ENCODE measurements around the gene PRKCA.

PRKCA gene

DNA sequence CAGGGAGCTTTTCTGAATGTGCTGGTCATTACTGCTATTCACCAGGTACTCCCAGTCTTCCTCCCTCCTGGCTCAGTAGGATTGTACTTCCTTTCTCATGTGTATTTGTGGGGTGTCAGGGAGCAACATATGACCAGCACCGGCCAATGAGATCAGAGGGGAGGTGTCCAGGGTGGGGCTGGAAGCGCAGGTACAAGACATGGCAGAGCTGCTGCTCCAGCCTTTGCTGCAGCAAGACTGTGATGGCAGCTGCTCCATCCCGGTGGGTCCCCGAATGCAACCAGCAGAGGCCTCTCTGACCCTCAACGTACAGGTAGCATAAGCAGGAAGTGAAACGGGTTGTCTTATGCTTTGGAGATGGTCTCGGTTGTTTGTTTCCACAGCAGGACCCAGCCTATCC, 478.7 kb downstream of the PRKCA start:
- Histone ChIP-seq H3K36me3 (ENCODE audit: insufficient read depth, low read length) (peaks cover 6% of the 10 kb centered on the region; the same call in 1 of the 2 replicates), H2AFZ (ENCODE audit: low read length, unreplicated experiment) (no peak overlapping the region), H3K27me3 (ENCODE audit: insufficient read depth, low read length) (no peaks in the 10 kb centered on the region), H3K27ac (ENCODE audit: low read depth, low read length) (no peak overlapping the region), H3K4me3 (ENCODE audit: low read depth, low read length) (no peak overlapping the region), H3K79me2 (ENCODE audit: control insufficient read depth, insufficient read depth, low read length, unreplicated experiment) (no peaks in the 10 kb centered on the region), H3K4me1 (ENCODE audit: control insufficient read depth, insufficient read depth, low read length, unreplicated experiment) (no peaks in the 10 kb centered on the region)

DNA sequence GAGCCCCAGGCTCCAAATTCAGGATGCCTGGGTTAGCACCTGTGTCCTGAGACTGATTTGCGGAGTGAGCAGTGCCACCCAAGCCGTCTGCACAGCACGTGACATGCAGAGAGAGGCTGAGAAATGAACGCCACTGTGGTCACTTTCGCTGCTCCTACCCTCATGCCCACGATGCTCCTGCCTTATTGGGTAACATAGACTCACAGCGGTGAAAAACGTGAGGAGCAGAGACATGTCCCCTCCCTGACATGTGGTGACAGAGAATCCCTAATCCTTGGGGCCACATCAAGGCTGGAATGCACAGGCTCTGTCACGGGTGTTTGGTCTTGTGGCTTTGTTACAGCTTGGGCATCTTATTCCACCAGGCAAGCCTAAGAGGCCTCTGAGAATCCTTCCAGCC, 480.4 kb downstream of the PRKCA start:
- no peaks in the 10 kb centered on the region for H3K79me2 ChIP-seq (ENCODE audit: control insufficient read depth, insufficient read depth, low read length, unreplicated experiment)
- H3K27ac ChIP-seq (ENCODE audit: low read depth, low read length): no peak overlapping the region
- no peak overlapping the region for H2AFZ ChIP-seq (ENCODE audit: low read length, unreplicated experiment)
- no peaks in the 10 kb centered on the region for H3K27me3 ChIP-seq (ENCODE audit: insufficient read depth, low read length)
- H3K4me1 ChIP-seq (ENCODE audit: control insufficient read depth, insufficient read depth, low read length, unreplicated experiment): no peaks in the 10 kb centered on the region
- no peak overlapping the region for H3K4me3 ChIP-seq (ENCODE audit: low read depth, low read length)
- H3K36me3 ChIP-seq (ENCODE audit: insufficient read depth, low read length): peaks cover 17% of the 10 kb centered on the region; the same call in 1 of the 2 replicates

DNA sequence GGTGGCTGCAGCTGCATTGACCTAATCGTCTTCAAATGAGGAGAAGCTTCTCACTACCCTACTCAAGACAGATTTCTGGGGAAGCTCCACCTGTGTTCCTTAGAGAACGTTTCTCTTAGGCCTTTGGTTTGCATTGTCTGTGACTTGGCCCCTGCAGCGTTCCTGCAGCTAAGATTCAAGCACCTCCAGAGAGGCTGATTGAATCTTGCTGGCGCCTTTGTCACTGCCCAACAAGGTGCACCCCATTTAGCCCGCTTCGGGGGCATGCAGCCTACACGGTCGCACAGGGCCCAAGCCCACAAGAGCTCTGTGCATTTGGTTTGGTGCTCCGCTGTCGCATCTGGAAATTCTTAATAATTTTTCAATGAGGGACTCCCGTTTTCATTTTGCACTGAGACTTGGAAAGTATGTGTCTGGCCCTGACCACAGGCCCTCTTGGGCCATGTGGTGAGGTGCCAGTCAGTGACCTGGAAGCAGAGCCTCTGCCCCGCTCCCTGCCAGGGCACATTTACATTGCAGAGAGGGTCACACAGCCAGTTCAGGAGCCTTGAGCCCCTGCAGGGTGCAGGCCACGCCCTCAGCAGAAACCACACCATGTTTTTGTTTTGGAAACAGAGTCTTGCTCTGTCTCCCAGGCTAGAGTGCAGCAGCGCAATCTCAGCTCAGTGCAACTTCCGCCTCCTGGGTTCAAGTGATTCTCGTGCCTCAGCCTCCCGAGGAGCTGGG, 481.4 kb downstream of the PRKCA start:
- Histone ChIP-seq H3K27ac (ENCODE audit: low read depth, low read length) (no peak overlapping the region), H3K79me2 (ENCODE audit: control insufficient read depth, insufficient read depth, low read length, unreplicated experiment) (no peaks in the 10 kb centered on the region), H3K36me3 (ENCODE audit: insufficient read depth, low read length) (peaks cover 16% of the 10 kb centered on the region; the same call in 1 of the 2 replicates), H3K27me3 (ENCODE audit: insufficient read depth, low read length) (no peaks in the 10 kb centered on the region), H3K4me3 (ENCODE audit: low read depth, low read length) (no peak overlapping the region), H2AFZ (ENCODE audit: low read length, unreplicated experiment) (no peak overlapping the region), H3K4me1 (ENCODE audit: control insufficient read depth, insufficient read depth, low read length, unreplicated experiment) (no peaks in the 10 kb centered on the region)

DNA sequence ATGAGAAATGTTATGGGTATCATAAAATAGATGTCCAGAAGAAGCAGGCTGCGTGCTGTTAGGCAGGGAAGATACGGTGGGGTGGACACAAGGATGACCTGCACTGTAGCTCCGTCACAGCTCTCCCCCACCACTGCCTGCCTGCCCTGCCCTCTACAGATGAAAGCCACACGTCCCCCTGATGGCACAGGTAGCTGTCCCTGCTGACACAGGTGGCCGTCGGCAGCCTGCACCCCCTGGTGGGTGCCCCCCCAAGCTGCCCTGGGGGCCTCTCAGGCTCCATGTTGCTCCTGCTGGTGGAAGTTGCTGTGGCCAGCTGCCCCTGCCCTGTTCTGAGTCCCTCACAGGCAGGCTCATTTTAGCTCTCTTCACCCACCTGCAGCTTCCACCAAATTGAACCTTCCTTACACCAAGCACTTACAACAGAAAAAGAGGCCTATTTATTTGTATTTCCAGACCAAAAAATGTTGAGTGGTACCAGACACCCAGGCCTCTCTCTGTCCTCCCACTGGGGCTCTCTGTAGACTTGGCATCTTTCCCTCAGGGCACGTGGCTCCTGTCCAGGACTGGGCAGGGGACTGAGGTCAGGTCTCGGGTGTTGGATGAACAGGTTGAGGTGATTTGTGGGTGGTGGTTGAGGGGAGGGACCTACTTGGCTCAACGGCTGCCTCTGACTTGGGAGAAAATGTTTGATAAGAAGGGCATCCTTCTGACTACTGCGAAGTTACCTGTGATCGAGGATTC, 482.4 kb downstream of the PRKCA start:
- Histone ChIP-seq H3K36me3 (ENCODE audit: insufficient read depth, low read length) (peaks cover 15% of the 10 kb centered on the region; the same call in 1 of the 2 replicates), H3K4me1 (ENCODE audit: control insufficient read depth, insufficient read depth, low read length, unreplicated experiment) (no peaks in the 10 kb centered on the region)

DNA sequence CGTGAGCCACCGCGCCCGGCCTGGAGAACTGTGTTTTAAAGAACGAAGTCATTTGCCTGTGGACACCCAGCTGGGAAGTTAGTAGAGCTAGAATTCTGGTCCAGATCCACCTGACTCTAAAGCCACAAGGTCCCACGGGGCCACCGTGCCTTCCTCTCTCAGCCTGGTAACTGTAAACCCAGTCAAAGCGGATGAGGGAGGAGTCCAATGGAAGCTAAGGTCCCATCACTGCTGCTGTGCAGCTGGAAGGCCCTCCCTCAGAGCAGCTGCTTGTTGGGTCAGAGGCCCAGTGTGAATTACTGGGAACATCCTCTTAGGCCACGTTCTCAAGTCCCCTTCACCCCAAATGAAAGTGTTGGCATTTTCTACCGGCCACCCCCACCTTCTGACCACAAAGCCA, 483.7 kb downstream of the PRKCA start:
- Histone ChIP-seq H3K79me2 (ENCODE audit: control insufficient read depth, insufficient read depth, low read length, unreplicated experiment) (no peaks in the 10 kb centered on the region), H3K27me3 (ENCODE audit: insufficient read depth, low read length) (no peaks in the 10 kb centered on the region), H3K4me1 (ENCODE audit: control insufficient read depth, insufficient read depth, low read length, unreplicated experiment) (no peaks in the 10 kb centered on the region), H3K4me3 (ENCODE audit: low read depth, low read length) (no peak overlapping the region), H2AFZ (ENCODE audit: low read length, unreplicated experiment) (no peak overlapping the region), H3K27ac (ENCODE audit: low read depth, low read length) (no peak overlapping the region), H3K36me3 (ENCODE audit: insufficient read depth, low read length) (peaks cover 16% of the 10 kb centered on the region; the same call in 1 of the 2 replicates)

More for the DNA sequence above, 482.4 kb downstream of the PRKCA start:
- no peaks in the 10 kb centered on the region for H3K79me2 ChIP-seq (ENCODE audit: control insufficient read depth, insufficient read depth, low read length, unreplicated experiment)
- H3K27me3 ChIP-seq (ENCODE audit: insufficient read depth, low read length): no peaks in the 10 kb centered on the region
- H3K27ac ChIP-seq (ENCODE audit: low read depth, low read length): no peak overlapping the region
- H2AFZ ChIP-seq (ENCODE audit: low read length, unreplicated experiment): no peak overlapping the region
- H3K4me3 ChIP-seq (ENCODE audit: low read depth, low read length): no peak overlapping the region

DNA sequence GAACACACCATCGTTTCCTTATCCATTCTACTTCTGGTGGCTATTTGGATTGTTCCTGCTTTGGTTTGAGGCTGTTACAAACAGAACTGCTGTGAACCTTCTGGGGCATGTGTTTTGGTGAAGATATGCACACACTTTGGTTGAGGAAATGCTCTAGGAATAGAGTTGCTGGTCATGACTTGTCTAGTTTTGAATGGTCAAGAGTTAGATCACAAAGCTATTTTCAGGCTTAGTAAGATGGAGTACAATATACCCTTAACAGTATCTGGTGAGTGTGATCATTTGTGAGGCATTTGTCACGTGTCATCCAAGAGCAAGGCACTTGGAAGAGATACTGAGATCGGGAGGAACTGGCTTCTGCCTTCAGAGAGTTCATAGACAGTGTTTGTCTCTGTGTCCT, 485.5 kb downstream of the PRKCA start:
- H3K4me1 ChIP-seq (ENCODE audit: control insufficient read depth, insufficient read depth, low read length, unreplicated experiment): no peaks in the 10 kb centered on the region
- H3K79me2 ChIP-seq (ENCODE audit: control insufficient read depth, insufficient read depth, low read length, unreplicated experiment): no peaks in the 10 kb centered on the region
- H3K4me3 ChIP-seq (ENCODE audit: low read depth, low read length): no peak overlapping the region
- no peak overlapping the region for H3K27ac ChIP-seq (ENCODE audit: low read depth, low read length)
- H3K36me3 ChIP-seq (ENCODE audit: insufficient read depth, low read length): peaks cover 21% of the 10 kb centered on the region; the same call in 1 of the 2 replicates
- H3K27me3 ChIP-seq (ENCODE audit: insufficient read depth, low read length): no peaks in the 10 kb centered on the region
- H2AFZ ChIP-seq (ENCODE audit: low read length, unreplicated experiment): no peak overlapping the region

DNA sequence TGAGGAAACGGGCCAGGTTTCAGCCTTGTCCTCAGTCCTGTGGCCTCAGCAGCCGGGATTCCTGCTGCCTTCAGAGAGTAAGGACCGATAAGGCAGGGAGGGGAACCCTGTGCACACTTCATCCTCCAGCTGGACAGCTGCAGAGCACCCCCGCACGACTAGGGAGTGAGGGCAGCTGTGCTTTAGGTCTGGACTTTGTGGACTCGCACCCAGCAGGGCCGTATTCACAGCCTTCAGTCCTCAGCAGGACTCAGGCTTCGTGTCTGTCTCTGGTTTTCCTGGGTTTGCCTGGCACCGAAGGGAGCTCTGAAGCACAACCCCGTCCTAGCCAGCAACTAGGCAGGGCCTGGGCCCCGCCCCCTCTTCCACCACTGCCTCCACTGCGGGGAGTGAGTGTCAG, 486.7 kb downstream of the PRKCA start:
- peaks cover 22% of the 10 kb centered on the region; the same call in 1 of the 2 replicates for H3K36me3 ChIP-seq (ENCODE audit: insufficient read depth, low read length)
- no peak overlapping the region for H3K4me3 ChIP-seq (ENCODE audit: low read depth, low read length)
- no peaks in the 10 kb centered on the region for H3K4me1 ChIP-seq (ENCODE audit: control insufficient read depth, insufficient read depth, low read length, unreplicated experiment)
- H3K27ac ChIP-seq (ENCODE audit: low read depth, low read length): no peak overlapping the region
- no peak overlapping the region for H2AFZ ChIP-seq (ENCODE audit: low read length, unreplicated experiment)
- H3K79me2 ChIP-seq (ENCODE audit: control insufficient read depth, insufficient read depth, low read length, unreplicated experiment): no peaks in the 10 kb centered on the region
- no peaks in the 10 kb centered on the region for H3K27me3 ChIP-seq (ENCODE audit: insufficient read depth, low read length)

DNA sequence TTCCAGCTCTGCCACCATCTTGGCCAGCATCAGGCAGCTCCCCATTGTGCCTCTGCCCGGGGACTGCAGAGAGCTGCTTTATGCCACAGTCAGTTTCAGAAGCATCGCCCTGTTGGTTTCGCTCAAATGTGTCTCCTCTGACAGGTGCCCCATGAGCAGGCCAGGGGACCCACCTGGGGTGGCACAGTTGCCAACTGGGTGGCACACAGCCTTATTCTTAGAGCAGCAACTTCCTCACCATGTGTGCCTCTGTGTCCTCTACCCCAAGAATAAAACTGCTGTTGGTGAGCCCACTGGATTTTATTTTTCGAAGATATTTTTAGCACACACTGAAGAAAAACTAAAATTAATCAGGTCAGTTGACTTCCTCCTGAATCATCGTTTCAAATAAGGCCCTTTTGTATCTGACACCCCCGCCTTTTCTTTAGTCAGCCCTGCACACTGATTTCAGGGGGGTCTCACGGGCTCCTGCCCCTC, 487.6 kb downstream of the PRKCA start:
- Histone ChIP-seq H3K4me3 (ENCODE audit: low read depth, low read length) (no peak overlapping the region), H3K4me1 (ENCODE audit: control insufficient read depth, insufficient read depth, low read length, unreplicated experiment) (no peaks in the 10 kb centered on the region), H3K79me2 (ENCODE audit: control insufficient read depth, insufficient read depth, low read length, unreplicated experiment) (no peaks in the 10 kb centered on the region), H3K27me3 (ENCODE audit: insufficient read depth, low read length) (no peaks in the 10 kb centered on the region), H2AFZ (ENCODE audit: low read length, unreplicated experiment) (no peak overlapping the region), H3K27ac (ENCODE audit: low read depth, low read length) (no peak overlapping the region), H3K36me3 (ENCODE audit: insufficient read depth, low read length) (peaks cover 22% of the 10 kb centered on the region; the same call in 1 of the 2 replicates)

DNA sequence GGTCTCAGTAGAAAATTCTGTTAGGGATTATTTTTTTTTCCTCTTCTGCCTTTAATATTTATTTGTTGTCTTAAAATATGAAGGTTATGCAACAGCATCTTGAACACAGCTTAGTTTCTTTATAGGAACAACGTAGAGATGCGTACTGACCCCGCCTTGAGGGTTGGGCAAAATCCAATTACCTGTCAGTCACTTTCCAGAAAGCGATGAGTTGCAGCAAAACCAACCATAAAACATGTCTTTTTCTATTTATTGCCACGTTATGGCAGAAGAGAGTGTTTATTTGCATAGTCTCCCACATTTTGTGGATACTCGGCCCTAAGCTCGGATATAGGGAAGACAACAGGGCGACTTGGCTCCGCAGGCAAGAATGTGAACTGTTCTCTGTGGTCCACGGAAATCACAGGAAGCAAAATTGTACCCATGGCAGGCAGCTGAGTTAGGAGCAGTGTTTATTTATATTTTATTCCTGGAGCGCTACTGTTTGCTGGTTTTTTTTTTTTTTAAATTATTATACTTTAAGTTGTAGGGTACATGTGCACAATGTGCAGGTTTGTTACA, 488.2 kb downstream of the PRKCA start:
- no peak overlapping the region for H2AFZ ChIP-seq (ENCODE audit: low read length, unreplicated experiment)
- H3K36me3 ChIP-seq (ENCODE audit: insufficient read depth, low read length): peaks cover 25% of the 10 kb centered on the region
- no peaks in the 10 kb centered on the region for H3K27me3 ChIP-seq (ENCODE audit: insufficient read depth, low read length)
- H3K27ac ChIP-seq (ENCODE audit: low read depth, low read length): no peak overlapping the region
- no peaks in the 10 kb centered on the region for H3K4me1 ChIP-seq (ENCODE audit: control insufficient read depth, insufficient read depth, low read length, unreplicated experiment)
- no peaks in the 10 kb centered on the region for H3K79me2 ChIP-seq (ENCODE audit: control insufficient read depth, insufficient read depth, low read length, unreplicated experiment)
- no peak overlapping the region for H3K4me3 ChIP-seq (ENCODE audit: low read depth, low read length)

DNA sequence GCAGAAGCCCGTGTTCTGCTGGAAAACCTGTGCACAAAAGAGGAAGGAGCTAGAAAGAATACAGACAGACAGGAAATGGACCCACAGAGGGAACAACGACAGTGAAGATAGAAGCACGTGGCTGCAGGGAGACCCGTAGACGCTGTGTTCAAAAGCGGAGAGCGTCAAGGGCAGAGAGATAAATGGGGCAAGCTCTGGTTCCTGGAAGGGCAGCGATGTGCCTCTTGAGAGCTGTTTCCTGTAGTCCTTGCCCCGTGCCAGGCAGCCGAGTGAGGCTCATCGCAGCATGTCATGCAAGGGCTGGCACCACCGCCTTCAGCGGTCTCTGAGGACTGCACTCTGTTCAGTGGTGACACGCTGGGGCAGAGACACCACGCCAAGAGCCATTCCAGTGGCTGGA, 488.9 kb downstream of the PRKCA start:
- H3K36me3 ChIP-seq (ENCODE audit: insufficient read depth, low read length): peaks cover 32% of the 10 kb centered on the region

More for the DNA sequence above, 488.9 kb downstream of the PRKCA start:
- H2AFZ ChIP-seq (ENCODE audit: low read length, unreplicated experiment): no peak overlapping the region
- H3K4me1 ChIP-seq (ENCODE audit: control insufficient read depth, insufficient read depth, low read length, unreplicated experiment): no peaks in the 10 kb centered on the region
- H3K27me3 ChIP-seq (ENCODE audit: insufficient read depth, low read length): no peaks in the 10 kb centered on the region
- no peak overlapping the region for H3K27ac ChIP-seq (ENCODE audit: low read depth, low read length)
- no peak overlapping the region for H3K4me3 ChIP-seq (ENCODE audit: low read depth, low read length)
- no peaks in the 10 kb centered on the region for H3K79me2 ChIP-seq (ENCODE audit: control insufficient read depth, insufficient read depth, low read length, unreplicated experiment)

Measured in ACC112 (cell line).